ENCODE measurements around the gene CARD10.

The CARD10 gene

GRCh38 chr22:37519268-37520195 is at the start of gene CARD10:
Gene CARD10, minus strand, starts transcription at chr22:37519415. Its CDS starts 215 bp downstream, at chr22:37519200.
- no peak for DNase-seq

- DNase-seq = no peak
Observed at GRCh38 chr22:37568448-37569008, 49.3 kb upstream of the CARD10 start.

GRCh38 chr22:37568012-37568411 is 48.8 kb upstream of the CARD10 start:
- no peak for DNase-seq

GRCh38 chr22:37566903-37567798 is 47.9 kb upstream of the CARD10 start:
- peak; percentile 89 for DNase-seq

GRCh38 chr22:37566329-37566837 is 47.2 kb upstream of the CARD10 start:
- DNase-seq = peak; percentile 23

- no peak for DNase-seq
Observed at GRCh38 chr22:37565830-37566229, 46.6 kb upstream of the CARD10 start.

- no peak for DNase-seq
Observed at GRCh38 chr22:37564111-37564711, 45.0 kb upstream of the CARD10 start.

- DNase-seq = no peak
Observed at GRCh38 chr22:37563153-37564081, 44.2 kb upstream of the CARD10 start.

GRCh38 chr22:37562049-37562875 is 43.0 kb upstream of the CARD10 start:
- DNase-seq = no peak

GRCh38 chr22:37561212-37562048 is 42.2 kb upstream of the CARD10 start:
- peak; percentile 81 for DNase-seq

GRCh38 chr22:37560608-37561211 is 41.5 kb upstream of the CARD10 start:
- no peak for DNase-seq

- no peak for DNase-seq
Observed at GRCh38 chr22:37559901-37560607, 40.8 kb upstream of the CARD10 start, which contains the start of gene CDC42EP1. Gene CDC42EP1, plus strand, starts transcription at chr22:37560480. Its CDS starts 5,870 bp downstream, at chr22:37566350.

- DNase-seq = no peak
Observed at GRCh38 chr22:37559521-37559900, 40.3 kb upstream of the CARD10 start.

GRCh38 chr22:37558815-37559214 is 39.6 kb upstream of the CARD10 start:
- DNase-seq = no peak

GRCh38 chr22:37557321-37558001 is 38.2 kb upstream of the CARD10 start:
- DNase-seq = no peak

GRCh38 chr22:37556710-37557109 is 37.5 kb upstream of the CARD10 start:
- DNase-seq = no peak

- no peak for DNase-seq
Observed at GRCh38 chr22:37555029-37555428, 35.8 kb upstream of the CARD10 start.

- DNase-seq = no peak
Observed at GRCh38 chr22:37553725-37554124, 34.5 kb upstream of the CARD10 start.
